GM18858 (cell line): ENCODE results near the gene CPNE1.

Experiments
- ATAC-seq: cut with Tn5 transposase; IDR thresholded peaks from one replicate; pipeline ENCODE4 v1.9.1; 2021; ENCODE audit not compliant: unreplicated experiment

CPNE1 gene

DNA sequence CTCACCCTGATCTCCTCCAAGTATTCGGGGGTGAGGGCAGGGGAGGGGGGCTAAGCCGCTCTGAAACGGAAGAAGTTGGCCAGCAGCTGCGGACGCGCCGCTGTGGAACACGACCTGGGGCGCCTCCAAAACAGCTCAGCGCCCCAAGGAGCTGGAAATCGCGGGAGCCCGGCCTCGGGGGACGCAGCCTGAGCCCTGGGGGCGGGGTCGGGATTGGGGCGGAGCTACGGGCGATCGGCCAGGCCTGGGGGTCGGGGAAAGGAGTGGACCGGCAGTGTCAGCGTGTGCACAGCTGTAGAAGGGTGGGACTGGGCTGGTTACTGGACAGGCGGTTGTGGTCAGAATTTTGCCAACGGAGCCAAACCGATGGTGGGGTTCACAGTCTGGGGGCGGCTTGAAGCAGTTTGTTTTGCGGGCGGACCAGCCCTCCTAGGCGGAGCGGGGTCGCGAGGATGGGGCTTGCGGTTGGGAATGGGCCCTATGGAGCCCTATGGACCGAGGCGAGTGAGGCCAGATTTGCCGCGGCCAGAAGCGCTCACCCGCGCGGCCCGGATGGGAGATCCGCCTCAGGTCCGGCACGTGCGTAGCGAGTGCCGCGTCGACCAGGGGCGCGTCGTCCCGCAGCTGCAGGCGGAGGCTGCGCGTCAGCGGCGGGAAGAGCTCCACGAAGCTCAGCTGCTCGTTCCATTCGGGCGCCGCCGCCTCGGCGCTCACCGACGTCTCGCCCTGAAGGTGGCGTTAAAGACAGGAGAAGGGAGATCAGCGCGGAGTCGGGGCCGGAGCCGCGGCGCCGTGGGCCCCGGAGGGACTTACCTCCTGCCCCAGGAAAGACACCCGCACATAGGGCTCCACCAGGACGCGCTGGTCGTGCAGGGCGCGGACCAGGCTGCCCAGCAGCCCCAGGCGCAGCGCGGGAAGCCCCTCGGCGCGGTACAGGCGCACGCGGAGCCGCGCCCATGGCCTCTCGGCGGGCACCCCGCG is 63.4 kb downstream of the CPNE1 start:
- no peak for ATAC-seq

DNA sequence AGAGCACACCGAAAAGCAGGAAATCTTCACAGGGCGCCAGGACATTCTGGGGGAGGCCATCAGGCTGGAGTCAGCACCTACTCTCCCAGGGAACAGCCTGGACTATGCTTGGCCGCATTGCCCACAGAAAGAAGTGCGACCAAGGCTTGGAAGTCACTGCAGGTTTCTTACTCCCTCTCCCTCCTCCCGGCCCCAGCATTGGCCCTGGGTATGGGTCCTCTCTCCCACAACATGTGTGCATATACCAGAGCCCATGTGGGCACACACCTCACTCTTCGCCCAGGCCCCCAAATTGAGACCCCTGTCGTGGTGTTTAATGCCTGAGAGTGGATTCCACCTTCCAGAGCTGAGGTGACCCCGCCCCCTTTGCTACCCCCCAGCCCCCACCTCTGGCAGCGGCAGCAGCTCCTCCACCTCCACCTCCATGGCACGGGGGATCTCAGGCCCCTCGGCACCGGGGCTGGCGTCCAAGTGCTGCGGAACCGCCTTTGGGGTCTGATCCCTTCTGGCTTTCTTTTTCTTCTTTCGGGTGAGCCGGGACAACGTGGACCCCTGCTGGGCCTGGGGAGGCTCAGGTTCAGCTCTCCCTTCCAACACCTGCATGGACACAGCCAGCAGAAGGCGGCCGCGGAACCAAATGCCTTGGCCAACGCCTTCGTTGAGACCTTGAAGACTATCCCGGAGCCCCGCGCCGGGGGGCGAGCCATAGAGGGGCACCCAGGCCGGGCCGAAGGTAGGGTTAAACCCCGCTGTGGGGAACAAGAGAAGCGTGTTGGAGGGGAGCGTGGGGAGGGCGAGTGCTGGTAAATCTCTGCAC is 64.3 kb downstream of the CPNE1 start:
- ATAC-seq, result no peak

DNA sequence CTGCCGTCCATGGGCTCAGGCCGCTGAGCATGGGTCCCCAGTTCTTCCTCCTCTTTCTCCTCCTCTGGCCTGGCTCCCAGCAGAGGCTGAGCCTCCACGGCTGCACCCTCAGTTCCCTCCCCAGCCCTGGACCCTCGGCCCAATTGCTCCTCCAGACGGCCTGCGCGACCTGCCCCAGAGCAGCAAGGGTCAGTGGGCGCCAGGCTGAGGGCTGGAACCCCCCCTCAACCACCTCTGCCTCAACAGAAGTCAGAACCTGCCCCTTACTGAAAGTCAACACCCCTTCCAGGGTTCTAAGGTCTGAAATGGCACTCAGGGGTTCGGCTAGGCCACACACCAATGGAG is 65.0 kb downstream of the CPNE1 start:
- ATAC-seq, result no peak

- ATAC-seq, result no peak
These were observed 65.6 kb downstream of the CPNE1 start for GRCh38 chr20:35598899-35599775.

- ATAC-seq, result no peak
These were observed 66.2 kb downstream of the CPNE1 start for GRCh38 chr20:35598476-35598875.

- no peak for ATAC-seq
These were observed 67.5 kb downstream of the CPNE1 start for GRCh38 chr20:35597186-35597585.

- no peak for ATAC-seq
These were observed 68.8 kb downstream of the CPNE1 start for GRCh38 chr20:35595901-35596300.

DNA sequence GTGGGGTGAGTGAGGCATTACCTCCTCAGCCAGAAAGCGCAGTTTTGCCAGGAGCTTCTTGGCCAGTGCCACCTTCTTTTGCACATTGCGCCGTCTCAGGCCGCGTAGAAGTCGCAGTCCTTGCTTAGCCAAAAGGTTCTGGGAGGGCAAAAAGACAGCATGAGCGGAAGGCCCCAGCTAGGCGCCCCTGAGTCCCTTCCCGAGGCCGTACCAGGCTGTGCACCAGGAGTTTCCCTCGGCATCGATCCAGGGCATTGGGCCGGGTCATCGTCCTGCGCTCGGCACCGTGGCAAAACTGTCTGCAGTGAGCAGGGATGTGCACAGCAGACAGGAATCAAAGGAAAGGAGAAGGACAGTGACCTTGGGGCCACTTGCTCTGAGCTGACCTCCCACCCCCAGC is 69.2 kb downstream of the CPNE1 start:
- no peak for ATAC-seq

- ATAC-seq, result no peak
These were observed 72.2 kb downstream of the CPNE1 start for GRCh38 chr20:35592339-35592974.

DNA sequence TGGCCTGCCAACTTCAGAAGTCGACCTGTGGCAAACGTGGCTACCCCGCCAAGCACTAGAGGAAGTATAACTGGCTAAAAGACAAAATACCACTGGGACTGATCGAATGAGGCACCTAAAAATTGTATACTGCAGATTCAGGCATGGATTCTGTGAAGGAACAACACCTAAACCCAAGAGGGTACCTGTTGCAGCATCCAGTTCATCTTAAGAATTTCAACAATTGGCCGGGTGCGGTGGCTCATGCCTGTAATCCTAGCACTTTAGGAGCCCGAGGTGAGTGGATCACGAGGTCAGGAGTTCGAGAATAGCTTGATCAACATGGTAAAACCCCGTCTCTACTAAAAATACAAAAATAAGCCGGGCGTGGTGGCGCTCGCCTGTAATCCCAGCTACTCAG is 76.3 kb downstream of the CPNE1 start:
- no peak for ATAC-seq

GRCh38 chr20:35587436-35587835 is 77.3 kb downstream of the CPNE1 start:
- no peak for ATAC-seq

- ATAC-seq, result no peak
These were observed 77.8 kb downstream of the CPNE1 start for GRCh38 chr20:35586751-35587425.

- no peak for ATAC-seq
These were observed 80.8 kb downstream of the CPNE1 start for GRCh38 chr20:35583636-35584560.

- ATAC-seq, result no peak
These were observed 81.8 kb downstream of the CPNE1 start for GRCh38 chr20:35582741-35583404.

DNA sequence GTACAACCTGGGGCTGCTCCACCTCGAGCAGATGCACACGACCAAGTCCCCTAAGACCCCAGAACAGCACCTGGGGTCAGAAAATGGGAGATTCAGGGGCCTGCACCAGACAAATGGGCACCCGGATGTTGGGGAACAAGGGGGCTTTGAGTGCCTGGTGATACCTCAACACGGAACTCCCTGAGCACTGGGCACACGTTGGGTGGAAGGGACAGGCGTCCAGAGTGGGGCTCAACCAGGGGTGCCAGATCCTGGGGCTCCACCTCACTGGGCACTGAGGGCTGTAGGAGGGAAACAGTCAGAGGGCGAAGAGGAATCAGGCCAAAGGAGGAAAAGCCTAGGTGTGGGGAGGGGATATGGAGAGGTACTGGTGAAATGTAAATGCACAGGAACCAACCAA is 82.6 kb downstream of the CPNE1 start:
- no peak for ATAC-seq

- ATAC-seq, result no peak
These were observed 85.5 kb downstream of the CPNE1 start for GRCh38 chr20:35579196-35579595.

DNA sequence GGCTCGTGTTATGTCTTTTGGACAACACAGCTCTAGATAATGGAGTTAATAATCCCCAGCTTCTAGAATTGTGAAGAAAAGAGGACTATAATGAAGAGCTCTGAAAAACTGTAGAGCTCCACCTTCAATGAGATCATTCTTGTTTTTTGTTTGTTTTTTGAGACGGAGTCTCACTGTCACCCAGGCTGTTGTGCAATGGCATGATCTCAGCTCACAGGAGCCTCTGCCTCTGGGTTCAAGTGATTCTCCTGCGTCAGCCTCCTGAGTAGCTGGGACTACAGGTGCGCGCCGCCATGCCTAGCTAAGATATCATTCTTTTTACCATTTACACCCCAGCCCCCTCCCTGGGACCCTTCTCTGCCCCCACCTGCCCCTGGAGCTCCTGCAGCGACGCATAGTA is 86.2 kb downstream of the CPNE1 start:
- no peak for ATAC-seq

GRCh38 chr20:35576816-35577215 is 87.9 kb downstream of the CPNE1 start:
- ATAC-seq, result no peak
